Measurements from ENCODE around the gene PIK3R1.

Gene PIK3R1

DNA sequence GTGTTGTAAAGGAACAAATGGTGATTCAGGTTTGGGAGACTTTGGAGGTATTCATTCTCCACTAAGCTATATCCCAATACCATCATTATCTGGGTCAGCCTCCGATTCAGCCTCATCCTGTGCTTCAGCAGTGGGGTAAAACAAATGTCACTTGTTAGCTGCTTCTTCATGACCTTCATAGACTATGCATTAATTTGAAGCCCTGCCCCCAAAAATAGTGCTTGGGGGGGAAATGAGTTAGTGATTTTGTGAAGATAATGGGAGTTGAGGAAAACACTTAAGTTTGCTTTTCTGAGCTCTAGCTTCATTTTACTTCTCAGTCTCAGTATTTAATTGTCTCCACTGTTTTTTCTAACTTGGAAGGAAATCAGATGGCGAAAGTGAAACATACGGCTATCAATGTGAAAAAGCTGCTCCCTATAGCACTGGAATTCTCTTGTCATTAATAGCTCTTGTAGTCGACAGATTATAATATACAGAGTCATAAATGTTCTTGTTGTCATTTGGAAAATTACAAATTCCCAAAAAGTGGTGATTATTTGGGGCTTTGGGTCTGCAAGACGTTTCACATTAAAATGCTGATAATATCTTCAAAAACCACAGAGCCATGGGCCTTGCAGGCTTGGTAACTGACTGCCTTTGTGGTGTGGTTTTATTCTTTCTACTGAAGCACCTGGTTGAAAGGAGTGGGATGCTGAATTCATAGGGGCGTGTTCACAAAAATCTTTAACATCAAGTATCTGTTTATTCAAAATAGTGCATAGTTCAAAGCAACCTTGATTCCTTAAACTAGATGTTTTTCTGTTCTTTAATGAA lies 40.0 kb downstream of the PIK3R1 start:
- TF ChIP-seq CTCF (IDR thresholded peaks at IDR 0.05) = no peak
- Histone ChIP-seq H3K27me3 (no peaks in the 10 kb centered on the region), H3K36me3 (no peaks in the 10 kb centered on the region), H3K4me1 (ENCODE audit: control insufficient read depth in 1 of 2, insufficient read depth in 1 of 2, low read depth in 1 of 2, low read length in 1 of 2) (peaks cover 5 to 29% of the 10 kb centered on the region in 2 experiments), H3K9me3 (no peaks in the 10 kb centered on the region), H3K4me3 (ENCODE audit: low read depth in 1 of 2, low read length in 1 of 2) (no peak overlapping the region), H3K27ac (no peak overlapping the region)

DNA sequence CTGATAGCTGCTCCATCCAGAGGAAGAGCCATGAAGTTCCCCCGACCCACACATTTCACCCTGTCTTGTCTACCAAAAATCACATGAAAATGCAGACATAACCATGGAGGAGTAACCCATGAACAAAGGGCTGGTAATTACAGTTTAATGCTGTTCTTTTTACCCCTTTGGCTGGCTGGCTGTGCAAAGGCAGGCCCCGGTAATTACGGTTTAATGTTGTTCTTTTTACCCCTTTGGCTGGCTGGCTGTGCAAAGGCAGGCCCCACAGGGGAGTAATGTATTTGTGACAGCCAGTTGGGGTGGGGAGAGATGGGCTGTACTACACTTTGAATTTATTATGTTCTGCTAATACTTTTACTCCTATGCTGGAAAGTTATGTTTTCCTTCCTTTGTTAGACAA lies 41.7 kb downstream of the PIK3R1 start:
- Histone ChIP-seq H3K9me3 (no peaks in the 10 kb centered on the region), H3K4me3 (ENCODE audit: low read depth in 1 of 2, low read length in 1 of 2) (no peak overlapping the region), H3K36me3 (no peaks in the 10 kb centered on the region), H3K4me1 (ENCODE audit: control insufficient read depth in 1 of 2, insufficient read depth in 1 of 2, low read depth in 1 of 2, low read length in 1 of 2) (peaks cover 12 to 20% of the 10 kb centered on the region in 2 experiments), H3K27me3 (no peaks in the 10 kb centered on the region), H3K27ac (no peak overlapping the region)
- no peak for TF ChIP-seq CTCF (IDR thresholded peaks at IDR 0.05)

GRCh38 chr5:68258531-68258930 lies 43.0 kb downstream of the PIK3R1 start:
- Histone ChIP-seq H3K27me3 (no peaks in the 10 kb centered on the region), H3K27ac (no peak overlapping the region), H3K9me3 (no peaks in the 10 kb centered on the region), H3K4me1 (ENCODE audit: control insufficient read depth in 1 of 2, insufficient read depth in 1 of 2, low read depth in 1 of 2, low read length in 1 of 2) (peaks cover 9 to 15% of the 10 kb centered on the region in 2 experiments), H3K36me3 (no peaks in the 10 kb centered on the region), H3K4me3 (ENCODE audit: low read depth in 1 of 2, low read length in 1 of 2) (no peak overlapping the region)
- no peak for TF ChIP-seq CTCF (IDR thresholded peaks at IDR 0.05)

GRCh38 chr5:68259700-68260099 lies 44.1 kb downstream of the PIK3R1 start:
- Histone ChIP-seq H3K9me3 (no peaks in the 10 kb centered on the region), H3K27me3 (no peaks in the 10 kb centered on the region), H3K4me1 (ENCODE audit: control insufficient read depth in 1 of 2, insufficient read depth in 1 of 2, low read depth in 1 of 2, low read length in 1 of 2) (peaks cover 12 to 18% of the 10 kb centered on the region in 2 experiments), H3K4me3 (ENCODE audit: low read depth in 1 of 2, low read length in 1 of 2) (no peak overlapping the region), H3K27ac (no peak overlapping the region), H3K36me3 (no peaks in the 10 kb centered on the region)
- TF ChIP-seq CTCF (IDR thresholded peaks at IDR 0.05) = no peak

DNA sequence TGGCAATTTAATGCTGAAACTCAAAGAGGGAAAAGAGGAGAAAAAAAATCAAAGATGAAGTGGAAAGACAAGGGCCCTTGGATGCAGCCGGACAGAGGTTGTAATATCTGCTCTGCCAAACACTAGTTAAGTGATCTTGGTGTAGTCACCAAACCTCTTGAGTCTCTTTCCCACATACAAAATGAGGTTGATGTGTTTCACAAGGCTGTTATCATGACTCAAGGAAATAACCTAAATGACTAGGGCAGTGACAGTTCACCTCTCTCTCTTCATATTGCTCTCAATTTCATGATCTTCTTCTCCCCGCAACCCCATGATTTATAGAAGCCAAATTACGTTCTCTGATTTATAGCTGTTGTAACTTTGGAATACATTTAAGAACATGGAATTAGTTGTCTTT lies 44.9 kb downstream of the PIK3R1 start:
- no peak overlapping the region for H3K4me3 ChIP-seq (ENCODE audit: low read depth in 1 of 2, low read length in 1 of 2)
- no peaks in the 10 kb centered on the region for H3K27me3 ChIP-seq
- H3K9me3 ChIP-seq = no peaks in the 10 kb centered on the region
- no peak overlapping the region for H3K27ac ChIP-seq
- TF ChIP-seq CTCF (IDR thresholded peaks at IDR 0.05) = no peak
- H3K36me3 ChIP-seq = no peaks in the 10 kb centered on the region
- H3K4me1 ChIP-seq (ENCODE audit: control insufficient read depth in 1 of 2, insufficient read depth in 1 of 2, low read depth in 1 of 2, low read length in 1 of 2) = peaks cover 20 to 23% of the 10 kb centered on the region in 2 experiments

All from neutrophil (primary cell).